Ramos (cell line): Measurements from ENCODE around the gene HYI.
"Not testable (repeated sequence)": the region's sequence is repeated elsewhere in the genome, so short reads cannot be mapped to it uniquely, and the experiment has no call there.

Source experiments
- in situ Hi-C: fragments of 300-500 bp; cut with MboI; formaldehyde crosslinking; loops from one replicate; pipeline ENCODE4 v1.14.3; 2022; ENCODE audit warnings: low sequenced_read_pairs; ENCODE audit not compliant: unreplicated experiment

The HYI gene

GRCh38 chr1:43453442-43454269, at the start of gene HYI:
HYI (minus strand) TSS chr1:43453931; CDS start chr1:43453793, 138 bp downstream.
- in situ Hi-C loops = no loop called here

GRCh38 chr1:43501806-43502205, 48.1 kb upstream of the HYI start:
- in situ Hi-C loops = not testable (repeated sequence)

- in situ Hi-C loops = no loop called here
These were observed 46.2 kb upstream of the HYI start for GRCh38 chr1:43499898-43500297.

GRCh38 chr1:43495204-43495603, 41.5 kb upstream of the HYI start:
- in situ Hi-C loops = no loop called here

GRCh38 chr1:43493661-43494450, 40.1 kb upstream of the HYI start:
- in situ Hi-C loops = no loop called here

GRCh38 chr1:43492826-43493225, 39.1 kb upstream of the HYI start:
- in situ Hi-C loops = no loop called here

- in situ Hi-C loops = no loop called here
These were observed 37.3 kb upstream of the HYI start for GRCh38 chr1:43491061-43491460.

- in situ Hi-C loops = no loop called here
These were observed 34.4 kb upstream of the HYI start for GRCh38 chr1:43488165-43488564.

- in situ Hi-C loops = no loop called here
These were observed 30.6 kb upstream of the HYI start for GRCh38 chr1:43484367-43484766.

GRCh38 chr1:43482215-43482614, 28.5 kb upstream of the HYI start:
- in situ Hi-C loops = no loop called here

- in situ Hi-C loops = no loop called here
These were observed 27.8 kb upstream of the HYI start for GRCh38 chr1:43481491-43481890.

GRCh38 chr1:43479414-43479813, 25.7 kb upstream of the HYI start:
- in situ Hi-C loops = no loop called here

- in situ Hi-C loops = no loop called here
These were observed 24.0 kb upstream of the HYI start for GRCh38 chr1:43477716-43478115.

- in situ Hi-C loops = not testable (repeated sequence)
These were observed 22.1 kb upstream of the HYI start for GRCh38 chr1:43475611-43476401.

GRCh38 chr1:43473463-43473862, 19.7 kb upstream of the HYI start:
- in situ Hi-C loops = no loop called here

- in situ Hi-C loops = not testable (repeated sequence)
These were observed 18.9 kb upstream of the HYI start for GRCh38 chr1:43472463-43473151.

GRCh38 chr1:43472087-43472462, 18.3 kb upstream of the HYI start:
- in situ Hi-C loops = no loop called here

- in situ Hi-C loops = no loop called here
These were observed 16.2 kb upstream of the HYI start for GRCh38 chr1:43469932-43470331.

GRCh38 chr1:43468414-43468813, 14.7 kb upstream of the HYI start:
- in situ Hi-C loops = no loop called here

GRCh38 chr1:43466403-43466802, 12.7 kb upstream of the HYI start:
- in situ Hi-C loops = no loop called here
